Measurements from ENCODE around the gene SZT2.

Gene SZT2

GRCh38 chr1:43439781-43440180 is 50.1 kb downstream of the SZT2 start:
- H3K4me1 ChIP-seq (ENCODE audit: control insufficient read depth in 1 of 2, insufficient read depth in 2 of 2, low read length in 2 of 2): peaks cover 0 to 11% of the 10 kb centered on the region in 2 donors
- no peak overlapping the region for H3K27ac ChIP-seq (ENCODE audit: low read depth, low read length)
- H3K4me3 ChIP-seq (ENCODE audit: low read depth in 1 of 2, low read length in 2 of 2): no peak overlapping the region
- H3K9ac ChIP-seq (ENCODE audit: low read depth in 1 of 2, low read length in 2 of 2): no peak overlapping the region
- H3K27me3 ChIP-seq (ENCODE audit: control insufficient read depth in 1 of 2, insufficient read depth in 2 of 2, low read length in 2 of 2): no peaks in the 10 kb centered on the region
- no peaks in the 10 kb centered on the region for H3K9me3 ChIP-seq (ENCODE audit: control insufficient read depth in 1 of 2, low read length in 2 of 2)
- peaks cover 66 to 94% of the 10 kb centered on the region in 2 donors for H3K36me3 ChIP-seq (ENCODE audit: control insufficient read depth in 1 of 2, insufficient read depth in 2 of 2, low read length in 2 of 2)

GRCh38 chr1:43440358-43440757 is 50.7 kb downstream of the SZT2 start:
- H3K36me3 ChIP-seq (ENCODE audit: control insufficient read depth in 1 of 2, insufficient read depth in 2 of 2, low read length in 2 of 2): peaks cover 63 to 90% of the 10 kb centered on the region in 2 donors
- H3K4me3 ChIP-seq (ENCODE audit: low read depth in 1 of 2, low read length in 2 of 2): no peak overlapping the region
- no peaks in the 10 kb centered on the region for H3K27me3 ChIP-seq (ENCODE audit: control insufficient read depth in 1 of 2, insufficient read depth in 2 of 2, low read length in 2 of 2)
- H3K9ac ChIP-seq (ENCODE audit: low read depth in 1 of 2, low read length in 2 of 2): no peak overlapping the region
- H3K27ac ChIP-seq (ENCODE audit: low read depth, low read length): no peak overlapping the region
- H3K9me3 ChIP-seq (ENCODE audit: control insufficient read depth in 1 of 2, low read length in 2 of 2): no peaks in the 10 kb centered on the region
- peaks cover 0 to 6% of the 10 kb centered on the region in 2 donors for H3K4me1 ChIP-seq (ENCODE audit: control insufficient read depth in 1 of 2, insufficient read depth in 2 of 2, low read length in 2 of 2)

GRCh38 chr1:43441166-43441893 is 51.6 kb downstream of the SZT2 start:
- Histone ChIP-seq H3K27me3 (ENCODE audit: control insufficient read depth in 1 of 2, insufficient read depth in 2 of 2, low read length in 2 of 2) (no peaks in the 10 kb centered on the region), H3K27ac (ENCODE audit: low read depth, low read length) (no peak overlapping the region), H3K9me3 (ENCODE audit: control insufficient read depth in 1 of 2, low read length in 2 of 2) (no peaks in the 10 kb centered on the region), H3K4me3 (ENCODE audit: low read depth in 1 of 2, low read length in 2 of 2) (no peak overlapping the region), H3K4me1 (ENCODE audit: control insufficient read depth in 1 of 2, insufficient read depth in 2 of 2, low read length in 2 of 2) (no peaks in the 10 kb centered on the region), H3K9ac (ENCODE audit: low read depth in 1 of 2, low read length in 2 of 2) (no peak overlapping the region), H3K36me3 (ENCODE audit: control insufficient read depth in 1 of 2, insufficient read depth in 2 of 2, low read length in 2 of 2) (peaks cover 73 to 91% of the 10 kb centered on the region in 2 donors)

- Histone ChIP-seq H3K9me3 (ENCODE audit: control insufficient read depth in 1 of 2, low read length in 2 of 2) (no peaks in the 10 kb centered on the region), H3K4me1 (ENCODE audit: control insufficient read depth in 1 of 2, insufficient read depth in 2 of 2, low read length in 2 of 2) (no peaks in the 10 kb centered on the region), H3K4me3 (ENCODE audit: low read depth in 1 of 2, low read length in 2 of 2) (no peak overlapping the region), H3K27me3 (ENCODE audit: control insufficient read depth in 1 of 2, insufficient read depth in 2 of 2, low read length in 2 of 2) (no peaks in the 10 kb centered on the region), H3K27ac (ENCODE audit: low read depth, low read length) (no peak overlapping the region), H3K9ac (ENCODE audit: low read depth in 1 of 2, low read length in 2 of 2) (no peak overlapping the region), H3K36me3 (ENCODE audit: control insufficient read depth in 1 of 2, insufficient read depth in 2 of 2, low read length in 2 of 2) (peaks cover 77 to 91% of the 10 kb centered on the region in 2 donors)
Measured at GRCh38 chr1:43441894-43442637, 52.4 kb downstream of the SZT2 start.

- no peak overlapping the region for H3K27ac ChIP-seq (ENCODE audit: low read depth, low read length)
- H3K4me1 ChIP-seq (ENCODE audit: control insufficient read depth in 1 of 2, insufficient read depth in 2 of 2, low read length in 2 of 2): no peaks in the 10 kb centered on the region
- H3K36me3 ChIP-seq (ENCODE audit: control insufficient read depth in 1 of 2, insufficient read depth in 2 of 2, low read length in 2 of 2): peaks cover 77 to 91% of the 10 kb centered on the region in 2 donors
- no peaks in the 10 kb centered on the region for H3K9me3 ChIP-seq (ENCODE audit: control insufficient read depth in 1 of 2, low read length in 2 of 2)
- no peak overlapping the region for H3K4me3 ChIP-seq (ENCODE audit: low read depth in 1 of 2, low read length in 2 of 2)
- no peak overlapping the region for H3K9ac ChIP-seq (ENCODE audit: low read depth in 1 of 2, low read length in 2 of 2)
- no peaks in the 10 kb centered on the region for H3K27me3 ChIP-seq (ENCODE audit: control insufficient read depth in 1 of 2, insufficient read depth in 2 of 2, low read length in 2 of 2)
Measured at GRCh38 chr1:43442756-43443155, 53.1 kb downstream of the SZT2 start.

- H3K9ac ChIP-seq (ENCODE audit: low read depth in 1 of 2, low read length in 2 of 2): no peak overlapping the region
- no peaks in the 10 kb centered on the region for H3K4me1 ChIP-seq (ENCODE audit: control insufficient read depth in 1 of 2, insufficient read depth in 2 of 2, low read length in 2 of 2)
- no peak overlapping the region for H3K4me3 ChIP-seq (ENCODE audit: low read depth in 1 of 2, low read length in 2 of 2)
- H3K9me3 ChIP-seq (ENCODE audit: control insufficient read depth in 1 of 2, low read length in 2 of 2): no peaks in the 10 kb centered on the region
- no peaks in the 10 kb centered on the region for H3K27me3 ChIP-seq (ENCODE audit: control insufficient read depth in 1 of 2, insufficient read depth in 2 of 2, low read length in 2 of 2)
- no peak overlapping the region for H3K27ac ChIP-seq (ENCODE audit: low read depth, low read length)
- peaks cover 73 to 92% of the 10 kb centered on the region in 2 donors for H3K36me3 ChIP-seq (ENCODE audit: control insufficient read depth in 1 of 2, insufficient read depth in 2 of 2, low read length in 2 of 2)
Measured at GRCh38 chr1:43443197-43443946, 53.7 kb downstream of the SZT2 start.

- H3K4me3 ChIP-seq (ENCODE audit: low read depth in 1 of 2, low read length in 2 of 2): no peak overlapping the region
- H3K9me3 ChIP-seq (ENCODE audit: control insufficient read depth in 1 of 2, low read length in 2 of 2): no peaks in the 10 kb centered on the region
- H3K4me1 ChIP-seq (ENCODE audit: control insufficient read depth in 1 of 2, insufficient read depth in 2 of 2, low read length in 2 of 2): peaks cover 6 to 7% of the 10 kb centered on the region in 2 donors
- peaks cover 64 to 92% of the 10 kb centered on the region in 2 donors for H3K36me3 ChIP-seq (ENCODE audit: control insufficient read depth in 1 of 2, insufficient read depth in 2 of 2, low read length in 2 of 2)
- H3K27ac ChIP-seq (ENCODE audit: low read depth, low read length): no peak overlapping the region
- no peak overlapping the region for H3K9ac ChIP-seq (ENCODE audit: low read depth in 1 of 2, low read length in 2 of 2)
- H3K27me3 ChIP-seq (ENCODE audit: control insufficient read depth in 1 of 2, insufficient read depth in 2 of 2, low read length in 2 of 2): no peaks in the 10 kb centered on the region
Measured at GRCh38 chr1:43444151-43444828, 54.6 kb downstream of the SZT2 start.

GRCh38 chr1:43444836-43445235 is 55.1 kb downstream of the SZT2 start:
- H3K36me3 ChIP-seq (ENCODE audit: control insufficient read depth in 1 of 2, insufficient read depth in 2 of 2, low read length in 2 of 2): peaks cover 65 to 92% of the 10 kb centered on the region in 2 donors
- no peak overlapping the region for H3K4me3 ChIP-seq (ENCODE audit: low read depth in 1 of 2, low read length in 2 of 2)
- no peak overlapping the region for H3K9ac ChIP-seq (ENCODE audit: low read depth in 1 of 2, low read length in 2 of 2)
- H3K27me3 ChIP-seq (ENCODE audit: control insufficient read depth in 1 of 2, insufficient read depth in 2 of 2, low read length in 2 of 2): no peaks in the 10 kb centered on the region
- peaks cover 6 to 7% of the 10 kb centered on the region in 2 donors for H3K4me1 ChIP-seq (ENCODE audit: control insufficient read depth in 1 of 2, insufficient read depth in 2 of 2, low read length in 2 of 2)
- no peaks in the 10 kb centered on the region for H3K9me3 ChIP-seq (ENCODE audit: control insufficient read depth in 1 of 2, low read length in 2 of 2)
- no peak overlapping the region for H3K27ac ChIP-seq (ENCODE audit: low read depth, low read length)

GRCh38 chr1:43445606-43446387 is 56.1 kb downstream of the SZT2 start:
- peaks cover 6 to 7% of the 10 kb centered on the region in 2 donors for H3K4me1 ChIP-seq (ENCODE audit: control insufficient read depth in 1 of 2, insufficient read depth in 2 of 2, low read length in 2 of 2)
- no peaks in the 10 kb centered on the region for H3K27me3 ChIP-seq (ENCODE audit: control insufficient read depth in 1 of 2, insufficient read depth in 2 of 2, low read length in 2 of 2)
- no peak overlapping the region for H3K9ac ChIP-seq (ENCODE audit: low read depth in 1 of 2, low read length in 2 of 2)
- H3K36me3 ChIP-seq (ENCODE audit: control insufficient read depth in 1 of 2, insufficient read depth in 2 of 2, low read length in 2 of 2): peaks cover 65 to 92% of the 10 kb centered on the region in 2 donors
- H3K9me3 ChIP-seq (ENCODE audit: control insufficient read depth in 1 of 2, low read length in 2 of 2): no peaks in the 10 kb centered on the region
- H3K4me3 ChIP-seq (ENCODE audit: low read depth in 1 of 2, low read length in 2 of 2): no peak overlapping the region
- H3K27ac ChIP-seq (ENCODE audit: low read depth, low read length): no peak overlapping the region
